Neuronal stem cell (in vitro differentiated cells): ENCODE measurements around the gene ST7L.
"Not testable (repeated sequence)": the region's sequence is repeated elsewhere in the genome, so short reads cannot be mapped to it uniquely, and the experiment has no call there.

Source experiments
- DNase-seq: peaks from one replicate; pipeline ENCODE4 v3.0.0-alpha.2; 2013; ENCODE audit warnings: low spot score
- H2AFZ ChIP-seq: one replicate; pipeline ENCODE4 v1.6.1; 2013; ENCODE audit warnings: mild to moderate bottlenecking, low read length, inconsistent platforms
- H2AK5ac ChIP-seq: 2 replicates; pipeline ENCODE4 v1.6.1; 2013; ENCODE audit warnings: low read depth, mild to moderate bottlenecking, inconsistent platforms, low read length, moderate library complexity, mixed read lengths
- H2BK120ac ChIP-seq: 2 replicates; pipeline ENCODE4 v1.6.1; 2013; ENCODE audit warnings: low read depth, mild to moderate bottlenecking, inconsistent platforms, low read length, moderate library complexity, mixed read lengths
- H2BK12ac ChIP-seq: one replicate; pipeline ENCODE4 v1.6.1; 2013; ENCODE audit warnings: low read length, inconsistent platforms
- H2BK15ac ChIP-seq: 2 replicates; pipeline ENCODE4 v1.6.1; 2013; ENCODE audit warnings: mild to moderate bottlenecking, low read length, inconsistent platforms, mixed read lengths
- H2BK5ac ChIP-seq: one replicate; pipeline ENCODE4 v1.6.1; 2013; ENCODE audit warnings: inconsistent platforms, mild to moderate bottlenecking, low read length, moderate library complexity
- H3K14ac ChIP-seq: one replicate; pipeline ENCODE4 v1.6.1; 2013; ENCODE audit warnings: low read length, inconsistent platforms
- H3K18ac ChIP-seq: 2 replicates; pipeline ENCODE4 v1.6.1; 2013; ENCODE audit warnings: low read length, inconsistent platforms
- H3K23ac ChIP-seq: 2 replicates; pipeline ENCODE4 v1.6.1; 2013; ENCODE audit warnings: low read depth, mild to moderate bottlenecking, mixed read lengths, low read length, inconsistent platforms; ENCODE audit not compliant: poor library complexity
- H3K27ac ChIP-seq: replicated peaks from 3 replicates; pipeline ENCODE4 v1.5.1; 2013; ENCODE audit warnings: low read length, inconsistent platforms
- H3K27me3 ChIP-seq, 3 experiments: 2 replicates each; pipeline ENCODE4 v1.6.1; 2013; ENCODE audit warnings: low read length in 3 of 3, mild to moderate bottlenecking in 2 of 3, inconsistent platforms in 1 of 3, low read depth in 1 of 3, mixed read lengths in 1 of 3, moderate library complexity in 1 of 3; ENCODE audit not compliant: control insufficient read depth in 3 of 3, insufficient read depth in 3 of 3
- H3K36me3 ChIP-seq, 2 donors: replicated peaks in 1 of 2; 2 replicates each; pipeline ENCODE4 v1.6.1; 2013; ENCODE audit warnings: low read length in 2 of 2; ENCODE audit not compliant: control insufficient read depth in 2 of 2, insufficient read depth in 2 of 2
- H3K4ac ChIP-seq: 2 replicates; pipeline ENCODE4 v1.6.1; 2013; ENCODE audit warnings: inconsistent platforms, mild to moderate bottlenecking, low read length, moderate library complexity
- H3K4me1 ChIP-seq, 2 donors: 1 replicate in 1 of 2; 2 replicates in 1 of 2; pipeline ENCODE4 v1.6.1; 2013; ENCODE audit warnings: low read length in 2 of 2, low read depth in 1 of 2; ENCODE audit not compliant: control insufficient read depth in 2 of 2, insufficient read depth in 1 of 2
- H3K4me2 ChIP-seq: one replicate; pipeline ENCODE4 v1.6.1; 2013; ENCODE audit warnings: mild to moderate bottlenecking, low read length, inconsistent platforms; ENCODE audit not compliant: insufficient read depth, poor library complexity, severe bottlenecking
- H3K4me3 ChIP-seq, 2 donors: 2 replicates each; pipeline ENCODE4 v1.5.1; 2013; ENCODE audit warnings: low read length in 2 of 2, mild to moderate bottlenecking in 2 of 2, inconsistent platforms in 1 of 2, moderate library complexity in 1 of 2
- H3K79me1 ChIP-seq: one replicate; pipeline ENCODE4 v1.6.1; 2013; ENCODE audit warnings: low read depth, mild to moderate bottlenecking, inconsistent platforms, low read length, moderate library complexity
- H3K9ac ChIP-seq: one replicate; pipeline ENCODE4 v1.6.1; 2013; ENCODE audit warnings: mild to moderate bottlenecking, low read depth, low read length, inconsistent platforms; ENCODE audit not compliant: poor library complexity
- H3K9me3 ChIP-seq, 2 donors: replicated peaks in 1 of 2; 2 replicates each; pipeline versions ENCODE3 to v1.6.1; 2013; ENCODE audit warnings: low read length in 2 of 2, mild to moderate bottlenecking in 2 of 2, inconsistent platforms in 1 of 2, low read depth in 1 of 2, mixed read lengths in 1 of 2, moderate library complexity in 1 of 2; ENCODE audit not compliant: control insufficient read depth in 2 of 2, insufficient read depth in 1 of 2
- H4K8ac ChIP-seq: one replicate; pipeline ENCODE4 v1.6.1; 2013; ENCODE audit warnings: low read depth, mild to moderate bottlenecking, inconsistent platforms, low read length, moderate library complexity
- H4K91ac ChIP-seq: one replicate; pipeline ENCODE4 v1.6.1; 2013; ENCODE audit warnings: low read length, low read depth, mild to moderate bottlenecking, inconsistent platforms; ENCODE audit not compliant: poor library complexity
- WGBS, 2 donors: extraction: QIAGEN DNeasy Blood & Tissue Kit; methylation state at CpG; one replicate each; pipeline ENCODE4 v1.1.7; 2013; ENCODE audit warnings: missing lambda C conversion rate in 2 of 2, mixed read lengths in 1 of 2; ENCODE audit not compliant: insufficient read length in 2 of 2, insufficient replicate concordance in 1 of 2; ENCODE audit errors: extremely low coverage in 2 of 2; 5-methylcytosine and 5-hydroxymethylcytosine counted together

Gene ST7L

GRCh38 chr1:112646225-112646624 is 27.3 kb upstream of the ST7L start:
- Histone ChIP-seq H3K18ac (no peak overlapping the region), H3K4me3 (no peak overlapping the region), H3K9me3 (peaks cover 3 to 5% of the 10 kb centered on the region in 2 donors), H3K27me3 (no peaks in the 10 kb centered on the region), H2BK120ac (no peak overlapping the region), H2BK15ac (no peak overlapping the region), H2BK5ac (no peak overlapping the region), H3K36me3 (peaks cover 4 to 83% of the 10 kb centered on the region in 2 donors), H3K4me1 (no peaks in the 10 kb centered on the region), H2AK5ac (no peak overlapping the region), H3K23ac (no peak overlapping the region), H4K8ac (no peak overlapping the region), H3K79me1 (peaks cover 3% of the 10 kb centered on the region), H3K9ac (no peak overlapping the region), H3K14ac (no peak overlapping the region), H3K4ac (no peak overlapping the region), H2AFZ (no peak overlapping the region), H2BK12ac (no peak overlapping the region), H3K27ac (no peak overlapping the region), H3K4me2 (no peak overlapping the region), H4K91ac (no peak overlapping the region)
- no peak for DNase-seq
- no CpG with 5 or more reads among the region's 4 CpGs for whole genome bisulfite sequencing, 2 donors

GRCh38 chr1:112643080-112643479 is 24.1 kb upstream of the ST7L start:
- H2BK12ac ChIP-seq, result no peak overlapping the region
- H3K14ac ChIP-seq, result no peak overlapping the region
- no peaks in the 10 kb centered on the region for H3K4me1 ChIP-seq
- H2BK120ac ChIP-seq, result no peak overlapping the region
- no peak overlapping the region for H3K4ac ChIP-seq
- H2BK5ac ChIP-seq, result no peak overlapping the region
- H4K91ac ChIP-seq, result no peak overlapping the region
- no peak overlapping the region for H3K9ac ChIP-seq
- H2BK15ac ChIP-seq, result no peak overlapping the region
- peaks cover 2 to 56% of the 10 kb centered on the region in 2 donors for H3K36me3 ChIP-seq
- no peak overlapping the region for H3K4me2 ChIP-seq
- peaks cover 3 to 11% of the 10 kb centered on the region in 2 donors for H3K9me3 ChIP-seq
- no peak overlapping the region for H2AK5ac ChIP-seq
- H2AFZ ChIP-seq, result no peak overlapping the region
- no CpG with 5 or more reads among the region's 2 CpGs for WGBS, 2 donors
- peaks cover 3% of the 10 kb centered on the region for H3K79me1 ChIP-seq
- no peaks in the 10 kb centered on the region for H3K27me3 ChIP-seq
- H3K23ac ChIP-seq, result no peak overlapping the region
- H3K27ac ChIP-seq, result no peak overlapping the region
- no peak for DNase-seq
- H4K8ac ChIP-seq, result no peak overlapping the region
- no peak overlapping the region for H3K4me3 ChIP-seq
- H3K18ac ChIP-seq, result no peak overlapping the region

- not testable (repeated sequence) for H3K9ac ChIP-seq
These were observed 21.5 kb upstream of the ST7L start for GRCh38 chr1:112640437-112640836.

GRCh38 chr1:112638110-112638428 is 19.1 kb upstream of the ST7L start:
- H3K18ac ChIP-seq, result no peak overlapping the region
- H3K4me2 ChIP-seq, result no peak overlapping the region
- H3K79me1 ChIP-seq, result peaks cover 2% of the 10 kb centered on the region
- no peak overlapping the region for H2BK12ac ChIP-seq
- WGBS, 2 donors, result no CpG with 5 or more reads among the region's 1 CpG
- no peak overlapping the region for H3K4ac ChIP-seq
- H3K23ac ChIP-seq, result no peak overlapping the region
- peaks cover 0 to 29% of the 10 kb centered on the region in 2 donors for H3K36me3 ChIP-seq
- no peak for DNase-seq
- no peak overlapping the region for H3K9ac ChIP-seq
- H3K9me3 ChIP-seq, result peaks cover 0 to 12% of the 10 kb centered on the region in 2 donors
- H3K27me3 ChIP-seq, result no peaks in the 10 kb centered on the region
- H4K91ac ChIP-seq, result no peak overlapping the region
- no peaks in the 10 kb centered on the region for H3K4me1 ChIP-seq
- no peak overlapping the region for H3K14ac ChIP-seq
- no peak overlapping the region for H2BK5ac ChIP-seq
- H2AFZ ChIP-seq, result no peak overlapping the region
- no peak overlapping the region for H2BK15ac ChIP-seq
- no peak overlapping the region for H4K8ac ChIP-seq
- H2AK5ac ChIP-seq, result no peak overlapping the region
- H3K4me3 ChIP-seq, result no peak overlapping the region
- H3K27ac ChIP-seq, result no peak overlapping the region
- H2BK120ac ChIP-seq, result no peak overlapping the region

More at GRCh38 chr1:112640437-112640836, 21.5 kb upstream of the ST7L start:
- peaks cover 2 to 45% of the 10 kb centered on the region in 2 donors for H3K36me3 ChIP-seq
- not testable (repeated sequence) for H4K8ac ChIP-seq, H2BK120ac ChIP-seq, H3K4me2 ChIP-seq, H3K4me3 ChIP-seq, H3K18ac ChIP-seq, H3K9me3 ChIP-seq, H3K79me1 ChIP-seq, H3K14ac ChIP-seq, H2BK5ac ChIP-seq, H4K91ac ChIP-seq, DNase-seq, H2BK12ac ChIP-seq, H3K27me3 ChIP-seq, H2AFZ ChIP-seq, H2BK15ac ChIP-seq, H3K27ac ChIP-seq, H3K4ac ChIP-seq, H3K23ac ChIP-seq, H3K4me1 ChIP-seq, H2AK5ac ChIP-seq
- no CpG with 5 or more reads among the region's 23 CpGs for WGBS, 2 donors
